ENCODE data around the gene PRDM1.

DNA sequence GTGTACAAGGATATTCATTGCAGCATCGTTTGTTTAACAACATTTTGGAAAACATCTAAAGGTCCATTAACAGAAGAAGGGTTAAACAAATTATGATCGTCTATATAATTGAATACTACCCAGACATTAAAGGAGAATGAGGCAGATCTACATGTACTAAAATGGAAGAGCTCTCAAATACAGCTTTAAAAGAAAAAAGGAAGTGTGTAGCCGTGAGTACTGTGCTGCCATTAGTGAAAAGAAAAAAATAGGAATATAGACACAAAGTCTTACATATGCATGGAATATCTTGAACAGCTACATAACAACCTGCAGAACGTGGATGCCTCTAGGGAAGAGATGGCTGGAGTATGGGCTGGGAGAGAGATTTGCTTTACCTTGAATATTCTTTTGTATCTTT is 37.9 kb downstream of the PRDM1 start:
- TF ChIP-seq, protein P1, sequence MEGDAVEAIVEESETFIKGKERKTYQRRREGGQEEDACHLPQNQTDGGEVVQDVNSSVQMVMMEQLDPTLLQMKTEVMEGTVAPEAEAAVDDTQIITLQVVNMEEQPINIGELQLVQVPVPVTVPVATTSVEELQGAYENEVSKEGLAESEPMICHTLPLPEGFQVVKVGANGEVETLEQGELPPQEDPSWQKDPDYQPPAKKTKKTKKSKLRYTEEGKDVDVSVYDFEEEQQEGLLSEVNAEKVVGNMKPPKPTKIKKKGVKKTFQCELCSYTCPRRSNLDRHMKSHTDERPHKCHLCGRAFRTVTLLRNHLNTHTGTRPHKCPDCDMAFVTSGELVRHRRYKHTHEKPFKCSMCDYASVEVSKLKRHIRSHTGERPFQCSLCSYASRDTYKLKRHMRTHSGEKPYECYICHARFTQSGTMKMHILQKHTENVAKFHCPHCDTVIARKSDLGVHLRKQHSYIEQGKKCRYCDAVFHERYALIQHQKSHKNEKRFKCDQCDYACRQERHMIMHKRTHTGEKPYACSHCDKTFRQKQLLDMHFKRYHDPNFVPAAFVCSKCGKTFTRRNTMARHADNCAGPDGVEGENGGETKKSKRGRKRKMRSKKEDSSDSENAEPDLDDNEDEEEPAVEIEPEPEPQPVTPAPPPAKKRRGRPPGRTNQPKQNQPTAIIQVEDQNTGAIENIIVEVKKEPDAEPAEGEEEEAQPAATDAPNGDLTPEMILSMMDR (IDR thresholded peaks at IDR 0.05 in 4 of 5, conservative IDR thresholded peaks at IDR 0.05 in 1 of 5), result no peak
- TF ChIP-seq POLR2A (IDR thresholded peaks at IDR 0.05), result no peak

Data from gastrocnemius medialis (tissue), 4 donors.